Natural killer cell (primary cell): Measurements from ENCODE around the gene CNGA2. TPM values are rescaled to one million over a fixed set of nuclear protein-coding genes. Genes with fewer than 3 reads are reported as not detected.

Experiments
- ATAC-seq, 3 donors: fragments of 150-1000 bp in 2 of 3; fragments of 200-7000 bp in 1 of 3; cut with Tn5 transposase; 1 replicate in 1 of 3; 2 replicates in 2 of 3; pipeline ENCODE4 v1.10.0; 2021; ENCODE audit warnings: mild to moderate bottlenecking in 2 of 3, moderate library complexity in 2 of 3
- DNase-seq, 2 donors: peaks; one replicate each; pipeline versions ENCODE4 v3.0.0 to v3.0.0-alpha.2; 2013 to 2021; ENCODE audit warnings: mixed read lengths in 1 of 2
- H3K27ac ChIP-seq: one replicate; pipeline ENCODE4 v1.5.1; 2013; ENCODE audit warnings: mild to moderate bottlenecking, low read length
- H3K27me3 ChIP-seq: one replicate; pipeline ENCODE4 v1.6.1; 2013; ENCODE audit warnings: low read length; ENCODE audit not compliant: control insufficient read depth, insufficient read depth
- H3K36me3 ChIP-seq: one replicate; pipeline ENCODE4 v1.6.1; 2013; ENCODE audit warnings: low read length; ENCODE audit not compliant: control insufficient read depth, insufficient read depth
- H3K4me1 ChIP-seq: one replicate; pipeline ENCODE4 v1.6.1; 2013; ENCODE audit warnings: low read length; ENCODE audit not compliant: control insufficient read depth, insufficient read depth
- H3K4me3 ChIP-seq: one replicate; pipeline ENCODE4 v1.5.1; 2013; ENCODE audit warnings: low read length
- H3K9me3 ChIP-seq: one replicate; pipeline ENCODE4 v1.6.1; 2013; ENCODE audit warnings: low read length; ENCODE audit not compliant: control insufficient read depth, insufficient read depth
- H3K27ac Mint-ChIP-seq, 2 donors: one replicate each; pipeline ENCODE4 v1.8.0; 2022; ENCODE audit warnings: mild to moderate bottlenecking in 2 of 2, mixed read lengths in 2 of 2, moderate library complexity in 1 of 2
- H3K27me3 Mint-ChIP-seq, 2 donors: one replicate each; pipeline ENCODE4 v1.8.0; 2022; ENCODE audit warnings: low read depth in 2 of 2, mixed read lengths in 2 of 2
- H3K36me3 Mint-ChIP-seq: one replicate; pipeline ENCODE4 v1.8.0; 2022; ENCODE audit warnings: mixed read lengths
- H3K4me1 Mint-ChIP-seq, 2 donors: one replicate each; pipeline ENCODE4 v1.8.0; 2022; ENCODE audit warnings: mixed read lengths in 2 of 2
- H3K4me3 Mint-ChIP-seq: one replicate; pipeline ENCODE4 v1.8.0; 2022; ENCODE audit warnings: mild to moderate bottlenecking, moderate library complexity, mixed read lengths
- H3K9me3 Mint-ChIP-seq, 2 donors: one replicate each; pipeline ENCODE4 v1.8.0; 2022; ENCODE audit warnings: mixed read lengths in 2 of 2
- CTCF ChIP-seq: fragments of 200-600 bp; IDR thresholded peaks from one replicate; pipeline ENCODE4 v1.8.0; 2022; ENCODE audit warnings: antibody characterized with exemption
- WGBS: methylation state at CpG from one replicate; pipeline ENCODE4 v1.1.7; 2013; ENCODE audit warnings: missing lambda C conversion rate; ENCODE audit not compliant: insufficient coverage; 5-methylcytosine and 5-hydroxymethylcytosine counted together
- intact Hi-C: fragments of 100-400 bp; cut with micrococcal nuclease; formaldehyde crosslinking; loops from one replicate; pipeline ENCODE4 v1.14.2; 2022
- total RNA-seq, 4 donors: library from RNA; stranded (reverse); fragments of 120-200 nt in 1 of 4; gene quantifications; one replicate each; pipeline versions ENCODE4 v1.2.3 to v1.2.4, GENCODE V29; 2013 to 2022

The CNGA2 gene
- not detected for total RNA-seq
- not detected for total RNA-seq (2013)

- Mint-ChIP-seq H3K36me3 (no peaks in the 10 kb centered on the region), H3K9me3 (no peaks in the 10 kb centered on the region), H3K27ac (no peak within 1 kb of the TSS), H3K4me3 (no peak within 1 kb of the TSS), H3K4me1 (no peaks in the 10 kb centered on the region), H3K27me3 (peaks cover 3 to 33% of the 10 kb centered on the region in 2 donors)
- WGBS = 77% methylated on average over 4 of the region's 4 CpGs
- intact Hi-C loops = no loop called here
- no peak for ATAC-seq
- no peaks in the 10 kb centered on the region for H3K36me3 ChIP-seq
- no peaks in the 10 kb centered on the region for H3K4me1 ChIP-seq
- H3K4me3 ChIP-seq = no peak within 1 kb of the TSS
- no peaks in the 10 kb centered on the region for H3K27me3 ChIP-seq
- DNase-seq = no peak
- TF ChIP-seq CTCF = no peak
- no peak within 1 kb of the TSS for H3K27ac ChIP-seq
- H3K9me3 ChIP-seq = no peaks in the 10 kb centered on the region
These were observed at the start of gene CNGA2 for GRCh38 chrX:151734446-151734845. Gene CNGA2 (plus strand): TSS chrX:151734746. CDS start chrX:151738484, 3,738 bp downstream.

DNA sequence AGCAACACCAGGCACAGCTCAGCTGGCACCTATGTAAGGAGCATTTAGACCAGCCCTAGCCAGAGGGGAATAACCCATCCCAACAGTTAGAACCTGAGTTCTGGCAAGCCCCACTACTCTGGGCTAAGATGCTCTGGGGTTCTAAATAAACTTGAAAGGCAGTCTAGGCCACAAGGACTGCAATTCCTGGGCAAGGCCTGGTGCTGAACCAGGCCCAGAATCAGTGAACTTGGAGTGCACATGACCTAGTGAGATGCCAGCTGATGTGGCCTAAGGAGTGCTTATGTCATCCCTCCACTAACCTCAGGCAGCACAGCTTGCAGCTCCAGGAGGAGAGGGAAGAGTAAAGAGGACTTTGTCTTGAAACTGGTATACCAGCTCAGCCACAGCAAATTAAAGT, 46.9 kb upstream of the CNGA2 start:
- TF ChIP-seq CTCF = no peak
- Histone ChIP-seq H3K36me3 (no peaks in the 10 kb centered on the region), H3K27ac (no peak overlapping the region), H3K27me3 (no peaks in the 10 kb centered on the region), H3K4me1 (no peaks in the 10 kb centered on the region), H3K4me3 (no peak overlapping the region), H3K9me3 (no peaks in the 10 kb centered on the region)
- DNase-seq = no peak
- Mint-ChIP-seq H3K4me3 (no peak overlapping the region), H3K9me3 (no peaks in the 10 kb centered on the region), H3K27me3 (peaks cover 5 to 10% of the 10 kb centered on the region in 2 donors), H3K27ac (no peak overlapping the region), H3K4me1 (no peaks in the 10 kb centered on the region), H3K36me3 (no peaks in the 10 kb centered on the region)
- intact Hi-C loops = no loop called here
- no peak for ATAC-seq

DNA sequence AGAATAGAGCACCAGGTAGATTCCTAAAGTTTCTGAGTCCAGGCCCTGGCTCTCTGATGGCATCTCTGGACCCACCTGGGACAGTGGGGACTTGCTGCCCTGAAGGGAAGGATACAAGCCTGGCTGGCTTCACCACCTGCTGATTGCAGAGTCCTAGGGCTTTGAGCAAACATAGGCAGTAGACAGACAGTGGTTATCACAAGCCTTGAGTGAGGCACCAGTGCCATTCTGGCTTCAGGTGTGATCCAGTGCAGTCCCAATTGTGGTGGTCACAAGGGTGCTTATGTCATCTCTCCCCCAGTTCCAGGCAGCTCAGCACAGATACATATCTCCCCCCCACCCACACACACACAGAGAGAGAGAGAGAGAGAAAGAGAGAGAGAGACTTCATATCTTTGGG, 45.9 kb upstream of the CNGA2 start:
- no peaks in the 10 kb centered on the region for H3K27me3 ChIP-seq
- DNase-seq (no peak), ATAC-seq (no peak)
- no peak for TF ChIP-seq CTCF
- intact Hi-C loops = no loop called here
- no peaks in the 10 kb centered on the region for H3K36me3 ChIP-seq
- no peaks in the 10 kb centered on the region for H3K4me1 Mint-ChIP-seq
- no peaks in the 10 kb centered on the region for H3K4me1 ChIP-seq
- no peaks in the 10 kb centered on the region for H3K9me3 ChIP-seq
- no peaks in the 10 kb centered on the region for H3K36me3 Mint-ChIP-seq
- H3K4me3 Mint-ChIP-seq = no peak overlapping the region
- H3K9me3 Mint-ChIP-seq = no peaks in the 10 kb centered on the region
- no peak overlapping the region for H3K27ac Mint-ChIP-seq
- no peak overlapping the region for H3K4me3 ChIP-seq
- H3K27ac ChIP-seq = no peak overlapping the region
- peaks cover 7 to 8% of the 10 kb centered on the region in 2 donors for H3K27me3 Mint-ChIP-seq

DNA sequence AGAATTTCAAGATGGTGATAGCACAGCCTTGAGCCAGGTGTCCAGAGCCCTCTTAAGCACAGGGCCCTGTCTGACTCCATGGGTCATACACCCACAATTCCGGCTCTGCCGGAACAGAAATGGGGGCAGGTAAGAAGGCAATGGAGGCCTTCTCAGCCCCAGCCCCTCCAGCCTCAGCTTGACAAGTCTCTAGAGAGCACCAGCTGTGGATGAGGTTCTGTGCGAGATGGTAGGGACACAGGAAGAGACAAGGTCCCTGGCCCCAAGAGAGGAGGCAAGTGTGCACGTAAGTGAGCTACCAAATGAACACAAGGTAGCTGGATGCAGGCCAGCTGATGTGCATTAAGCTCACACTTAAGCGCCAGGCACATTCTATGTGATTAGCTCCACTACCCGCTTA, 41.7 kb upstream of the CNGA2 start:
- no peak for TF ChIP-seq CTCF
- Histone ChIP-seq H3K9me3 (no peaks in the 10 kb centered on the region), H3K4me3 (no peak overlapping the region), H3K27me3 (no peaks in the 10 kb centered on the region), H3K27ac (no peak overlapping the region), H3K4me1 (no peaks in the 10 kb centered on the region), H3K36me3 (no peaks in the 10 kb centered on the region)
- DNase-seq (no peak), ATAC-seq (no peak)
- peaks cover 7 to 16% of the 10 kb centered on the region in 2 donors for H3K27me3 Mint-ChIP-seq
- no peaks in the 10 kb centered on the region for H3K9me3 Mint-ChIP-seq
- H3K27ac Mint-ChIP-seq = no peak overlapping the region
- H3K36me3 Mint-ChIP-seq = no peaks in the 10 kb centered on the region
- no peak overlapping the region for H3K4me3 Mint-ChIP-seq
- intact Hi-C loops = no loop called here
- H3K4me1 Mint-ChIP-seq = no peaks in the 10 kb centered on the region
- WGBS = 96% methylated on average over 5 of the region's 6 CpGs
